Measurements from ENCODE around the gene EIF5. TPM values are rescaled to one million over a fixed set of nuclear protein-coding genes. Genes with fewer than 3 reads are reported as not detected.

EIF5 gene
- total and polyA plus RNA-seq, 4 donors: 121 to 435 (median 192) TPM

- Histone ChIP-seq H3K27me3 (ENCODE audit: control insufficient read depth in 4 of 4, insufficient read depth in 4 of 4, low read length in 3 of 4) (no peaks in the 10 kb centered on the region), H3K36me3 (ENCODE audit: control insufficient read depth in 4 of 4, insufficient read depth in 3 of 4, low read depth in 1 of 4, low read length in 3 of 4) (no peaks in the 10 kb centered on the region), H3K4me1 (ENCODE audit: control insufficient read depth in 4 of 4, insufficient read depth in 4 of 4, low read length in 3 of 4) (peaks cover 0 to 2% (median 0%) of the 10 kb centered on the region in 4 donors), H3K9ac (ENCODE audit: low read depth in 1 of 2, low read length in 2 of 2) (no peak overlapping the region), H3K9me3 (ENCODE audit: control insufficient read depth in 4 of 4, low read length in 3 of 4) (no peaks in the 10 kb centered on the region), H3K27ac (ENCODE audit: low read depth in 1 of 2, low read length in 2 of 2) (no peak overlapping the region), H3K4me3 (ENCODE audit: low read depth in 1 of 3, low read length in 3 of 3) (no peak overlapping the region)
- DNase-seq (ENCODE audit: low spot score): no peak
- WGBS: 84% methylated on average over 7 of the region's 7 CpGs
- TF ChIP-seq NR2F2 (IDR thresholded peaks at IDR 0.05): no peak
- TF ChIP-seq ZBTB33 (IDR thresholded peaks at IDR 0.05): no peak
- TF ChIP-seq HNF4G (IDR thresholded peaks at IDR 0.05): no peak
- no peak for TF ChIP-seq JUND (IDR thresholded peaks at IDR 0.05)
- no peak for TF ChIP-seq FOXA2 (IDR thresholded peaks at IDR 0.05)
- TF ChIP-seq TAF1 (conservative IDR thresholded peaks at IDR 0.05): no peak
- no peak for TF ChIP-seq REST (IDR thresholded peaks at IDR 0.05)
- TF ChIP-seq YY1 (IDR thresholded peaks at IDR 0.05): no peak
- TF ChIP-seq GABPA (IDR thresholded peaks at IDR 0.05 in 1 of 2, conservative IDR thresholded peaks at IDR 0.05 in 1 of 2): no peak
- TF ChIP-seq SP1 (IDR thresholded peaks at IDR 0.05): no peak
- TF ChIP-seq FOXA1 (IDR thresholded peaks at IDR 0.05): no peak
- no peak for TF ChIP-seq RXRA (IDR thresholded peaks at IDR 0.05)
- no peak for TF ChIP-seq MAX (IDR thresholded peaks at IDR 0.05)
- TF ChIP-seq RAD21 (IDR thresholded peaks at IDR 0.05): no peak
- no peak for TF ChIP-seq ATF3 (IDR thresholded peaks at IDR 0.05)
- TF ChIP-seq HNF4A (conservative IDR thresholded peaks at IDR 0.05): no peak
- no peak for TF ChIP-seq EGR1 (IDR thresholded peaks at IDR 0.05; ENCODE audit: low read depth in 2 of 2)
These were observed 19.3 kb downstream of the EIF5 start for GRCh38 chr14:103353362-103353761.

GRCh38 chr14:103354141-103354540 is 20.1 kb downstream of the EIF5 start:
- no peak for DNase-seq (ENCODE audit: low spot score)
- no peaks in the 10 kb centered on the region for H3K36me3 ChIP-seq (ENCODE audit: control insufficient read depth in 4 of 4, insufficient read depth in 3 of 4, low read depth in 1 of 4, low read length in 3 of 4)
- no peaks in the 10 kb centered on the region for H3K27me3 ChIP-seq (ENCODE audit: control insufficient read depth in 4 of 4, insufficient read depth in 4 of 4, low read length in 3 of 4)
- H3K9ac ChIP-seq (ENCODE audit: low read depth in 1 of 2, low read length in 2 of 2): no peak overlapping the region
- no peaks in the 10 kb centered on the region for H3K9me3 ChIP-seq (ENCODE audit: control insufficient read depth in 4 of 4, low read length in 3 of 4)
- no peak overlapping the region for H3K4me3 ChIP-seq (ENCODE audit: low read depth in 1 of 3, low read length in 3 of 3)
- WGBS: 89% methylated on average over 7 of the region's 7 CpGs
- H3K4me1 ChIP-seq (ENCODE audit: control insufficient read depth in 4 of 4, insufficient read depth in 4 of 4, low read length in 3 of 4): peaks cover 0 to 2% (median 0%) of the 10 kb centered on the region in 4 donors
- H3K27ac ChIP-seq (ENCODE audit: low read depth in 1 of 2, low read length in 2 of 2): no peak overlapping the region
- no peak for TF ChIP-seq JUND (IDR thresholded peaks at IDR 0.05)
- no peak for TF ChIP-seq CTCF (IDR thresholded peaks at IDR 0.05; ENCODE audit: low read depth, low read length, missing input control)
- TF ChIP-seq NR2F2 (IDR thresholded peaks at IDR 0.05): no peak
- no peak for TF ChIP-seq HNF4A (conservative IDR thresholded peaks at IDR 0.05)
- no peak for TF ChIP-seq RXRA (IDR thresholded peaks at IDR 0.05)
- TF ChIP-seq REST (IDR thresholded peaks at IDR 0.05): no peak
- no peak for TF ChIP-seq ZBTB33 (IDR thresholded peaks at IDR 0.05)
- no peak for TF ChIP-seq SP1 (IDR thresholded peaks at IDR 0.05)
- no peak for TF ChIP-seq RAD21 (IDR thresholded peaks at IDR 0.05)
- TF ChIP-seq FOXA1 (IDR thresholded peaks at IDR 0.05): no peak
- no peak for TF ChIP-seq HNF4G (IDR thresholded peaks at IDR 0.05)
- no peak for TF ChIP-seq EGR1 (IDR thresholded peaks at IDR 0.05; ENCODE audit: low read depth in 2 of 2)
- no peak for TF ChIP-seq TAF1 (conservative IDR thresholded peaks at IDR 0.05)
- no peak for TF ChIP-seq MAX (IDR thresholded peaks at IDR 0.05)

Data from liver (tissue), 9 donors.